ENCODE results near the gene CYTH4.

The CYTH4 gene

DNA sequence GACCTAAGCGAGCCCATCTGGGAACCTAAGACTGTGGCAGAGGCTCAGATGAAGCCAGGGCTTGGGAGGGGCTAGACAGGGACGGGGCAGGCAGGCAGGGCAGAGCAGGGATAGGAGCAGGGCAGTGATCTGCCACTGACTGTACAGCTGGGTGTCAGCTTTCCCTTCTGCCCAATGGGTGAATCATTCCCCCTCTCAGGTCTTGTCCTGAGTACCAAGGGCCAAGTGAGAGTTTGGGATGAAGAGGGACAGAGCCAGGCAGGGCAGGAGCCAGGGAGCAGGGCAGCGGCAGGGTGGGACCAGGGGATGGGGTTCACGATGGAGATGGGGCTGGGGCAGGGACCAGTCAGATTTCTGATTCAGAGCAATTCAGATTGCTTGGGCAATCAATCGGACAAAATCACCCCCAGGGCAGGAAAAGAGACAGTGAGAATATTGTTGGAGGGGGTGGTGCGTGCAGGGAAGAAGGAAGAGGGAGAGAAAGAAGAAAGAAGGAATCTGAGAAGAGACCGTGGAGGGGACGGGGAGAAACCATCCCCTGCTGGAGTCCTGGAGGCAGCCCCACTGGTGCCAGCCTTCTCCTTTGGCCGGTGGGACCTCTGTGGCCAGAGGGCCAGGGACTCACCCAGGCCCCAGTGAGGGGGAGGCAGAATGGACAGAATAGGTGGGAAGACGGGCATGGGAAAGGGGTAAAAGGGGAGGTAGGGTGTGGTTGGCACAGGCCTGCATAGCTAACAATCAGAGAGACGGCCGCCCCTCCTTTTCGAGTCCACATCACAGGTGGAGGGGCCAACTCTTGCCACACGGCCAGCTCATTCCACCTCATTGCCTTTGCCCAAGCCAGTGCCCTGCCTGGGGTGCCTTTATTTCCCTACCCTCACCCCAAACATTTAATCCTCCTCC is 47.2 kb downstream of the CYTH4 start:
- DNase-seq (ENCODE audit: low read depth in 2 of 2): no peak

DNA sequence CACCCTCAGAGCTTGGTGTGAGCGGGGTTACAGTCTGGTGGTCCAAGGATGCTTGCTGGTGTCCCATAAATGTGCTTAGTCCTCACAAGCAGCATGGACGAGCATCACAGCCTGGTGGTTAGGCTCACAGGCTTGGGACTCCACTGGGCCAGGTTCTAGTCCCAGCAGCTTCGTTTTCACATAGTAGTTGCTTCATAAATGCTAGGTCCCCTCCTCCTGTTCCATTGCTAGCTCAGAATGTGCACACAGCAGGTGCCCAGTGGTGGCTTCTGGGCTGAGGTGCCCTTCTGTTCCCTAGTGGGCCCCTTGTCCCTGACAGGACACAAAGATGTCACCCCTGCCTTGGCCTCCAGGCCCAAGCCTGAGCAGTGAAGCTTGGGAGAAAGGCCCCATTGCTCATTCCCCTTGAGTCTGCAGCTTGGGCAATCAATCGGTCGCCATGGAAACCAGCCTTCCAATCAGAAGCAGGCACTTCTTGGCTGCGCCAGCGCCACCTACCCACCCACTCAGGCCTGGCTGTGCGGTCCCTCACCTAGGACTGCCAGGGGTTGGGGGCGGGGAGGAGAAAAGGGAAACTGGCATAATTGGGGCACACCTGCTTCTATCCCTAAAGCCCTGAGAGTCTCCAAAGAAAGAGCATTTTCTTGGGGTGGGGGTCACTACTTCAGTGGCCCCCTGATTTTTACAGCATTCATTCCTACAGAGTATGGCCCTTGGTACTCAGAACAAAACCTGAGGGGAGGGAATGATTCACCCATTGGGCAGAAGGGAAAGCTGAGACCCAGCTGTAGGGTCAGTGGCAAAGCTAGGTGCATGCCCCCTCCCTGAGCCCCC is 48.1 kb downstream of the CYTH4 start:
- DNase-seq (ENCODE audit: low read depth in 2 of 2): peak in 1 of 2 donors; percentile 34

- DNase-seq (ENCODE audit: low read depth in 2 of 2): no peak
Observed at GRCh38 chr22:37331034-37331428, 48.7 kb downstream of the CYTH4 start.

- no peak for DNase-seq (ENCODE audit: low read depth in 2 of 2)
Observed at GRCh38 chr22:37331856-37332536, 49.7 kb downstream of the CYTH4 start.

- no peak for DNase-seq (ENCODE audit: low read depth in 2 of 2)
Observed at GRCh38 chr22:37333724-37334460, 51.6 kb downstream of the CYTH4 start.

- no peak for DNase-seq (ENCODE audit: low read depth in 2 of 2)
Observed at GRCh38 chr22:37334461-37334858, 52.2 kb downstream of the CYTH4 start.

DNA sequence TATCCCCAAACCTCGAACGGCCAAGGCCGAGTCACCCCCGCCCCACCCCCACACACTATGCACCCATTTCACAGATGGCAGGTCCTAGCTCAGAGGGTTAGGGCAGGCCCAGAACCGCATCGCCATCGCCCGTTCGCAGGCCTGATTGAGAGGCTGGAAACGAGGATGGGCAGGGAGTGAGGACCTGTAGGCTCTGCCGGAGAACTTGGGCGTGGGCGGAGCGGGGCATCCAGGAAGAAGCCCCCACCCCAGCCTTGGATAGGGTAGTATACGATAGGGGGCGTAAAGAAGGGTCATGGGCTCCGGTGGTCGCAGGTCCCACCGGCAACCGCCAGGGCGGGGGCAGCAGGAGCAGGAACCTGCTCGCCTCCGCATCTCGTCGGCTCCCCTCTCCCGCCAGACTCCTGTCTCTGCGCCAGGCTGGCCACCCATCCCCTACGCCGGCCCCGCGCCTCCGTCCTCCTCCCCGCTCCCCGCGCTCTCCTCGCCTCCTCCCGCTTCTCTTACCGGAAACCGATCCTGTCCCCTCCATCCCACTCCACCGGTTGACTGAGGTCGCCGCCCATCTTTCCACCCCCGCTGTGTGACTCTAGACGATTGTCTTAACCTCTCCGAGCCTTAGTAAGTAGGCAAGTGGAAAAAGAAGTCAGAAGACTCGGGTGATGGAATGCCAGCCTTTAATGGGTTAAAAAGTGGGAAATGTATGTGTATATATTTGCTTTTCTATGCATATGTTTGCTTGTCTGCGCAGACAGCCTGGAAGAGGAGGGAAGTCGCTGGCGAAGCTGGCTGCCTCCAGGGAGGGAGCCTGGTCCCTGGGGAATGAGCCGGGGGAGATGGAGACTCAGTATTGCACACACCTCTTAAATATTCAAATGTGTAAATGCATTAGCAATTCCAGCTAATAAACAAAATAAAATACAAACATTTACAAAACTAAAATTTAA is 52.8 kb downstream of the CYTH4 start:
- no peak for DNase-seq (ENCODE audit: low read depth in 2 of 2)

DNA sequence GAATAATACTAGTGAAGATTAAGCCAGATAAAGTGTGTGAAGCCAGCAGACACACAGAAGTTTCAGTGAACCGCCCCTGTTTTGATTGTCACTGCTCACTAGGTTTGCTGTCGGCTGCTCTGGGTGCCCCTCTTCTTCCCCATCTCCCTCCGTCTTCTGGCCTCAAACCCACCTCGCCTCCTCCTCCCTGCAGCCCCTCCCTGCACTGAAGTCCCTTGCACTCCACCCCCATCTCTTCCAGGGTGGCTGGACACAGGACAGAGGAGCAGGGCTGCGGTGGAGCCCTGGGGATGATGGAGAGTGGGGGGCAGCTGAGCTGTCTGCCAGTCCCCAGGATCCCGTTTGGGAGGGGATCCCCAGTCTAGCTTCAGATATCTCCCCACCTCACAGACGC is 53.5 kb downstream of the CYTH4 start:
- DNase-seq (ENCODE audit: low read depth in 2 of 2): no peak

DNA sequence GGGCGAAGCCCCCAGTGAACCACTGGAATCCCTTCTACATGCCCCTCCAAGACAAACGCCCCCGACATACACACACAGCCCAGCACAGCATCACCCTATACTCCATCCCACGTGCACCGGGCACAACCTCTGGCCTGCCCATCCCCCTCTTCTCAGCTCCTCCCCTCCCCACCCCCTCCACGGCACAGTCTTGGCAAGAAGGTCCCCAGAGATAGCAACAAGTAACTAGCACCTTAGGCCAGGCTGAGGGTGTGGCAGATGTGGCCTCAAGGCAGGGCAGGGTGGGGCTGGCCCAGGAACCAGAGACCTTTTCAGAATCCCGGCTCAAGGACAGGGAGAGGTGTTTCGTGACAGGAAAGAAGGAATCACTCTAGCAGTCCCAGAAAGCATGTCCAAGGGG is 54.3 kb downstream of the CYTH4 start:
- DNase-seq (ENCODE audit: low read depth in 2 of 2): no peak

- DNase-seq (ENCODE audit: low read depth in 2 of 2): no peak
Observed at GRCh38 chr22:37337204-37337943, 55.1 kb downstream of the CYTH4 start.

DNA sequence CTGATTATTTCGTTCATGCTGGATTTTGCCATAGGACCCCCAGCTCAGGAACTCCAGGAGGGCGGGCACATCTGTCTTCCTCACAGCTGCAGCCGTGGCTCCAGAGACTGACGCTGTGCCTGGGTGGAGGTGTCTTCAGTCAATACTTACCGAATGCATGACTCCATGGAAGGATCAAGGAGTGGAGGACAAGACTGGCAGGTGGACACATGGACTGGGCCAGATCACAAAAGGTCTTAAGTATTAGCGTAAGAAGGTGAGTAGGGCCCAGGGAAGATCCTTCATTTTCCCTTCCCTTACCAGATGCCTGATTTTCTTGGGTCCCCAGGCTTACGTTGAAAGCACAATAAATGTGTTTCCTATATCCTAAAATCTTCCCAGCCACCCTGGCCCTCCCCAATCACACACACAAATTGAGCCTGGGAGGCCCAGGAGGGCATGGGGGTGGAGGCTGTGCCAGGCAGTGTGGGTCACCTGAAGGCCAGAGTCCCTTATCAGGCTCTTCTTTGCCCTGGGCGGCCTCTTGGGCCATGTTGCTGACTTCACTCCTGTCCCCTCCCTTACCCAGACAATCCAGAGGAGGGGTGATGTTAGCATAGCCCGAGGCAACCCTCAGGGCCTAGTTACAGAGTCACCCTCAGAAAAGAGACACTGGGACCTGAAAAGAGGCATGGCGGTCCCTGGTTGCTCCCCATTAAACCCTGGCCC is 56.4 kb downstream of the CYTH4 start:
- no peak for DNase-seq (ENCODE audit: low read depth in 2 of 2)

- DNase-seq (ENCODE audit: low read depth in 2 of 2): no peak
Observed at GRCh38 chr22:37340331-37341262, 58.3 kb downstream of the CYTH4 start.

GRCh38 chr22:37342065-37342464 is 59.8 kb downstream of the CYTH4 start:
- DNase-seq (ENCODE audit: low read depth in 2 of 2): no peak

- DNase-seq (ENCODE audit: low read depth in 2 of 2): no peak
Observed at GRCh38 chr22:37343348-37343747, 61.0 kb downstream of the CYTH4 start.

DNA sequence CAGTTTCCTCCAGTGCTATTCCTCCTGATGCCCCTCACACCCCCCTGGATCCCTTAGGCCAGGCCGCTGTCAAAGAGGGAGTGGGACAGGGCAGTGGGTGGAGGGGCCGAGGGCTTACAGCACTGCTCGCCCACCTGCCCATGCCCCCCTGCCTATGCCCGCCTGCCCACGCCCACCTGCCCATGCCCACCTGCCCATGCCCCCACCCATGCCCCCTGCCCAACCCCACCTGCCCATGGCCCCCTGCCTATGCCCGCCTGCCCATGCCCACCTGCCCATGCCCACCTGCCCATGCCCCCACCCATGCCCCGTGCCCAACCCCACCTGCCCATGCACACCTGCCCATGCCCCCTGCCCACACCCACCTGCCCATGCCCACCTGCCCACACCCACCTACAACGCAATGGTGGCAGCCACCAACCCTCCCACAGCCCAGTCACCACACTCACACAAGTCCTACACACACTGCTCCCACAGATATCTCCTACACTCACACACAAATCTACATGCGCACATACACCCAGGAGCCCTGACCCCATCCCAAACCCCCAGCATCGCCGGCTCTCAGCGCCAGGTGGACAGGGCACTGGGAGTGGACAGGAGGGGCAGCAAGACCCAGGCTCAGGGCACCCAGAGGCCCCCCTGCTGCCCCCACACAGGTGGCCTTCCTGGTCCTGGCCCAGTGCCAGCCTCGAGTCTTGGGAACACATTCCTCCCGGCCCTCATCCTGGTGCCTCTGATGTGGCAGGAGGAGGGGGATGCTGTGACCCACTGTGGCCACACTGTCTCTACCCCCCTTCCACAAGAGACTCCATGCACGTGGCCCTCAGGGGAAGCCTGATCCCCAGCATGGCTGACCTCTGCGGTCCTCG is 61.8 kb downstream of the CYTH4 start:
- no peak for DNase-seq (ENCODE audit: low read depth in 2 of 2)

DNA sequence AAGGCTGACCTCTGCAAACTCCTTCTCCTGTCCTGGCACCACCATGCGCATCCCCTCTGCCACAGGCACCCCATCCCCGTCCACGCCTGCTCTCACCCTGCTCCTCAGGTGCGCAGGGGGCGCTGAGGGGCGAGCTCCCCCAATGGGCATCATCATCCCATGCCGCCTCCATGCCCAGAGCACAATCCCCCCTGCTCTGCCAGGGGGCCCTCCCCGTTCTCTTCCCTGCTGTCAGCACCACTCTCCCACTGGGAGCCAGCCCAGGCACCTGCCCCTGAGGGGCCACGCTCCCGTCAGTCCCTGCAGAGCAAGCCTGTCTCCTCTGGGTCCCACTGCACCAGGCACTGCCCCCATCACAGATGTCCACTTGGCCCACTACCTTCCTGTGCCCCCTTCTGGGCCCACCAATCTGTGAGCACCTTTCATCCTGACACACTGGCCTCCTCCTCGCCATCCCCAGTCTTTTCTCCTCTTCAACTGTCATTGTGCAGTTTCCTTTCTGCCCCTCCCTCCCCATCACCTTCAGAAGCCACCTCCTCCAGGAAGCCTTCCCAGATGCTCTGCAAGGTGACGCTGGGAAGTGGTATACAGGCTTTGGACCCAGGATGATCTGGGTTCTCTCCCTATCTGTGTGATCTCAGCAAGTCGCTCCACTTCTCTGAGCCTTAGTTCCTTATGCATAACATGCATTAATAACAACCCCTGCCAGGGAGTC is 62.6 kb downstream of the CYTH4 start:
- no peak for DNase-seq (ENCODE audit: low read depth in 2 of 2)

Measured in activated CD4-positive, alpha-beta T cell treated with anti-CD3 and anti-CD28 coated beads for 24 hours (primary cell).